ENCODE results near the gene FNDC3A.

FNDC3A gene

DNA sequence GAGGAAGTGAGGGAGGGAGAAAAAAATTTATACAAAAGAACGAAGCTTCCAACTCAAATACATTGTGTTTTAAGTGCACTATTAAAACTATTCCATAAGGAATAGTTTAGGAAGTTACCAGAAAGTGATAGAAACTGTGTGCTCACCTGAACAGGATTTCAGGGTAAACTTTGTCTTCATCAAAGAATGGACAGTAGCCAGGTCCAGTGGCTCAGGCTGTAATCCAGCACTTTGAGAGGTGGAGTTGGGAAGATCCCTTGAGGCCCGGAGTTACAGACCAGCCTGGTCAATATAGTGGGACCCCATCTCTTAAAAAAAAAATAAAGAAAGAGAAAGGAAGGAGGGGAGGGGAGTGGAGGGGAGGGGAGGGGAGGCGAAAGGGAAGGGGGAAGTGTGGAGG lies 259.0 kb downstream of the FNDC3A start:
- WGBS, 2 donors (ENCODE audit: extremely low coverage in 2 of 2, insufficient read length in 2 of 2, insufficient replicate concordance in 1 of 2) = 100% methylated on average over 1 of the region's 3 CpGs; no CpG with 5 or more reads in 1 of the 2 donors
- Histone ChIP-seq H2BK12ac (ENCODE audit: low read length) (no peak overlapping the region), H3K18ac (ENCODE audit: low read length) (no peak overlapping the region), H3K4ac (ENCODE audit: low read length) (no peak overlapping the region), H3K27me3 (ENCODE audit: control insufficient read depth in 3 of 3, insufficient read depth in 3 of 3, low read depth in 1 of 3, low read length in 3 of 3) (no peaks in the 10 kb centered on the region), H2BK15ac (ENCODE audit: low read length) (no peak overlapping the region), H3K36me3 (replicated peaks in 1 of 2; ENCODE audit: control insufficient read depth in 2 of 2, insufficient read depth in 2 of 2, low read length in 2 of 2) (no peaks in the 10 kb centered on the region), H4K8ac (ENCODE audit: low read depth, low read length) (no peak overlapping the region), H3K23ac (ENCODE audit: low read depth, low read length, poor library complexity) (no peak overlapping the region), H2BK120ac (ENCODE audit: low read depth, low read length) (no peak overlapping the region), H3K4me3 (ENCODE audit: low read length in 2 of 2) (no peak overlapping the region), H2AK5ac (ENCODE audit: low read depth, low read length) (no peak overlapping the region), H3K4me2 (ENCODE audit: insufficient read depth, low read length, poor library complexity, severe bottlenecking) (no peak overlapping the region), H4K91ac (ENCODE audit: low read depth, low read length, poor library complexity) (no peak overlapping the region), H3K79me1 (ENCODE audit: low read depth, low read length) (no peaks in the 10 kb centered on the region), H3K14ac (ENCODE audit: low read length) (no peak overlapping the region), H3K9ac (ENCODE audit: low read depth, low read length, poor library complexity) (no peak overlapping the region), H3K4me1 (ENCODE audit: control insufficient read depth in 2 of 2, insufficient read depth in 1 of 2, low read depth in 1 of 2, low read length in 2 of 2) (no peaks in the 10 kb centered on the region), H2AFZ (ENCODE audit: low read length) (no peak overlapping the region), H3K9me3 (replicated peaks in 1 of 2; ENCODE audit: control insufficient read depth in 2 of 2, insufficient read depth in 1 of 2, low read depth in 1 of 2, low read length in 2 of 2) (no peaks in the 10 kb centered on the region), H3K27ac (replicated peaks; ENCODE audit: low read length) (no peak overlapping the region), H2BK5ac (ENCODE audit: low read length) (no peak overlapping the region)
- DNase-seq (ENCODE audit: low spot score) = no peak

DNA sequence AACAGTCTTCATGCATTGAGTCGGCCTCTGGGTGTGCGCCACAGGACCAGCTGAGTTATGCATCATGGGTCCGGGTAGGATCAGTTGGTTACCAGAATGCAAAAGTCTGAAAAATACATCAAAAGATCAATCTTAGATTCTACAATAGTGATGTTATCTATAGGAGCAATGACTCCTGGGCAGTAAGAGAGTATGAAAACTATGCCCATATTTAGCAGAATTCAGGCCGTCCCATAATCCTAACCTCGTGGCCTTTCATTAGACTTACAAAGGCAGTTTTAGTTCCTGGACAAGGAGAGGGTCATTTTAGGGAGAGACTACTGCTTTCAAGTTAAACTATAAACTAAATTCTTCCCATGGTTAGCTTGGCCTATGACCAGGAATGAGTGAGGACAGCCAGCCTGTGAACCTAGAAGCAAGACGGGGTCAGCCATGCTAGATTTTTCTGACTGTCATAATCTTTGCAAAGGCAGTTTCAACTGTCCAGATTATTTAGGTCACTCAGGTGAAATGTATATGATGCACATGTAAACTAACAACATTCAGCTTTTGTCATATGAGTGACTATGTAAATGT lies 260.2 kb downstream of the FNDC3A start:
- H3K36me3 ChIP-seq (replicated peaks in 1 of 2; ENCODE audit: control insufficient read depth in 2 of 2, insufficient read depth in 2 of 2, low read length in 2 of 2) = no peaks in the 10 kb centered on the region
- no peak overlapping the region for H2BK15ac ChIP-seq (ENCODE audit: low read length)
- H4K91ac ChIP-seq (ENCODE audit: low read depth, low read length, poor library complexity) = no peak overlapping the region
- H4K8ac ChIP-seq (ENCODE audit: low read depth, low read length) = no peak overlapping the region
- H2BK120ac ChIP-seq (ENCODE audit: low read depth, low read length) = no peak overlapping the region
- WGBS, 2 donors (ENCODE audit: extremely low coverage in 2 of 2, insufficient read length in 2 of 2, insufficient replicate concordance in 1 of 2) = no CpG with 5 or more reads among the region's 6 CpGs
- H3K79me1 ChIP-seq (ENCODE audit: low read depth, low read length) = no peaks in the 10 kb centered on the region
- no peak for DNase-seq (ENCODE audit: low spot score)
- no peak overlapping the region for H3K23ac ChIP-seq (ENCODE audit: low read depth, low read length, poor library complexity)
- no peak overlapping the region for H3K14ac ChIP-seq (ENCODE audit: low read length)
- no peak overlapping the region for H2BK5ac ChIP-seq (ENCODE audit: low read length)
- H3K4me3 ChIP-seq (ENCODE audit: low read length in 2 of 2) = no peak overlapping the region
- H3K18ac ChIP-seq (ENCODE audit: low read length) = no peak overlapping the region
- H3K9me3 ChIP-seq (replicated peaks in 1 of 2; ENCODE audit: control insufficient read depth in 2 of 2, insufficient read depth in 1 of 2, low read depth in 1 of 2, low read length in 2 of 2) = no peaks in the 10 kb centered on the region
- no peaks in the 10 kb centered on the region for H3K27me3 ChIP-seq (ENCODE audit: control insufficient read depth in 3 of 3, insufficient read depth in 3 of 3, low read depth in 1 of 3, low read length in 3 of 3)
- no peak overlapping the region for H3K27ac ChIP-seq (replicated peaks; ENCODE audit: low read length)
- no peaks in the 10 kb centered on the region for H3K4me1 ChIP-seq (ENCODE audit: control insufficient read depth in 2 of 2, insufficient read depth in 1 of 2, low read depth in 1 of 2, low read length in 2 of 2)
- H3K9ac ChIP-seq (ENCODE audit: low read depth, low read length, poor library complexity) = no peak overlapping the region
- H2AK5ac ChIP-seq (ENCODE audit: low read depth, low read length) = no peak overlapping the region
- no peak overlapping the region for H3K4me2 ChIP-seq (ENCODE audit: insufficient read depth, low read length, poor library complexity, severe bottlenecking)
- H2AFZ ChIP-seq (ENCODE audit: low read length) = no peak overlapping the region
- no peak overlapping the region for H3K4ac ChIP-seq (ENCODE audit: low read length)
- no peak overlapping the region for H2BK12ac ChIP-seq (ENCODE audit: low read length)

DNA sequence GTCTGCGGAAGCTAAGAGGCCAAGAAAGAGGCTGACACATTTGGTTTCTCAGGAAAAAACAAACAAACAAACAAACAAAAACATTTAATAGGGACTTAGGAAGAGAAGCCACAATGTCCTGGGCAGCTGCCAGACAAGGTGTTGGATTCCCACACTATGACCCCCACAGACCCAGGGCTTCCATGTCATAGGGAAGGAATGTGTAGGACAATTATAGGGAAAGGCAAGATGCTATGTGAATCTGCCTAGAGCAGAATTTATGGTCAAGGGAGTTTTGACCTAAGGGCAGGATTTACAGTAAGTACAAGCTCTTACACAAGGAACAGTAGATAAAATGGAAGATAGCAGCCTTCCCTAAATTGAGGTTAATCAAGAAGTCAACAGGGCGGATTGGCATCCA lies 262.9 kb downstream of the FNDC3A start:
- no peak overlapping the region for H3K27ac ChIP-seq (replicated peaks; ENCODE audit: low read length)
- H3K18ac ChIP-seq (ENCODE audit: low read length) = no peak overlapping the region
- no peak overlapping the region for H3K14ac ChIP-seq (ENCODE audit: low read length)
- no peaks in the 10 kb centered on the region for H3K4me1 ChIP-seq (ENCODE audit: control insufficient read depth in 2 of 2, insufficient read depth in 1 of 2, low read depth in 1 of 2, low read length in 2 of 2)
- no peak overlapping the region for H3K23ac ChIP-seq (ENCODE audit: low read depth, low read length, poor library complexity)
- H3K4me2 ChIP-seq (ENCODE audit: insufficient read depth, low read length, poor library complexity, severe bottlenecking) = no peak overlapping the region
- no peak overlapping the region for H3K4me3 ChIP-seq (ENCODE audit: low read length in 2 of 2)
- no peak overlapping the region for H2AK5ac ChIP-seq (ENCODE audit: low read depth, low read length)
- H3K4ac ChIP-seq (ENCODE audit: low read length) = no peak overlapping the region
- WGBS, 2 donors (ENCODE audit: extremely low coverage in 2 of 2, insufficient read length in 2 of 2, insufficient replicate concordance in 1 of 2) = no CpG with 5 or more reads among the region's 2 CpGs
- H2BK5ac ChIP-seq (ENCODE audit: low read length) = no peak overlapping the region
- H3K9ac ChIP-seq (ENCODE audit: low read depth, low read length, poor library complexity) = no peak overlapping the region
- no peak overlapping the region for H2BK12ac ChIP-seq (ENCODE audit: low read length)
- no peak overlapping the region for H2AFZ ChIP-seq (ENCODE audit: low read length)
- no peaks in the 10 kb centered on the region for H3K36me3 ChIP-seq (replicated peaks in 1 of 2; ENCODE audit: control insufficient read depth in 2 of 2, insufficient read depth in 2 of 2, low read length in 2 of 2)
- H2BK120ac ChIP-seq (ENCODE audit: low read depth, low read length) = no peak overlapping the region
- no peak overlapping the region for H4K91ac ChIP-seq (ENCODE audit: low read depth, low read length, poor library complexity)
- H3K27me3 ChIP-seq (ENCODE audit: control insufficient read depth in 3 of 3, insufficient read depth in 3 of 3, low read depth in 1 of 3, low read length in 3 of 3) = no peaks in the 10 kb centered on the region
- no peak for DNase-seq (ENCODE audit: low spot score)
- H3K79me1 ChIP-seq (ENCODE audit: low read depth, low read length) = no peaks in the 10 kb centered on the region
- H2BK15ac ChIP-seq (ENCODE audit: low read length) = no peak overlapping the region
- peaks cover 3 to 5% of the 10 kb centered on the region in 2 donors for H3K9me3 ChIP-seq (replicated peaks in 1 of 2; ENCODE audit: control insufficient read depth in 2 of 2, insufficient read depth in 1 of 2, low read depth in 1 of 2, low read length in 2 of 2)
- H4K8ac ChIP-seq (ENCODE audit: low read depth, low read length) = no peak overlapping the region

GRCh38 chr13:49240017-49240416 lies 264.3 kb downstream of the FNDC3A start:
- Histone ChIP-seq H3K36me3 (replicated peaks in 1 of 2; ENCODE audit: control insufficient read depth in 2 of 2, insufficient read depth in 2 of 2, low read length in 2 of 2) (no peaks in the 10 kb centered on the region), H3K18ac (ENCODE audit: low read length) (no peak overlapping the region), H4K8ac (ENCODE audit: low read depth, low read length) (no peak overlapping the region), H3K27ac (replicated peaks; ENCODE audit: low read length) (no peak overlapping the region), H3K4ac (ENCODE audit: low read length) (no peak overlapping the region), H3K79me1 (ENCODE audit: low read depth, low read length) (no peaks in the 10 kb centered on the region), H2BK5ac (ENCODE audit: low read length) (no peak overlapping the region), H3K9ac (ENCODE audit: low read depth, low read length, poor library complexity) (no peak overlapping the region), H3K4me3 (ENCODE audit: low read length in 2 of 2) (no peak overlapping the region), H3K4me2 (ENCODE audit: insufficient read depth, low read length, poor library complexity, severe bottlenecking) (no peak overlapping the region), H2BK15ac (ENCODE audit: low read length) (no peak overlapping the region), H2BK12ac (ENCODE audit: low read length) (no peak overlapping the region), H4K91ac (ENCODE audit: low read depth, low read length, poor library complexity) (no peak overlapping the region), H2AFZ (ENCODE audit: low read length) (no peak overlapping the region), H3K4me1 (ENCODE audit: control insufficient read depth in 2 of 2, insufficient read depth in 1 of 2, low read depth in 1 of 2, low read length in 2 of 2) (no peaks in the 10 kb centered on the region), H3K14ac (ENCODE audit: low read length) (no peak overlapping the region), H2AK5ac (ENCODE audit: low read depth, low read length) (no peak overlapping the region), H2BK120ac (ENCODE audit: low read depth, low read length) (no peak overlapping the region), H3K23ac (ENCODE audit: low read depth, low read length, poor library complexity) (no peak overlapping the region), H3K27me3 (ENCODE audit: control insufficient read depth in 3 of 3, insufficient read depth in 3 of 3, low read depth in 1 of 3, low read length in 3 of 3) (no peaks in the 10 kb centered on the region), H3K9me3 (replicated peaks in 1 of 2; ENCODE audit: control insufficient read depth in 2 of 2, insufficient read depth in 1 of 2, low read depth in 1 of 2, low read length in 2 of 2) (peaks cover 3 to 5% of the 10 kb centered on the region in 2 donors)
- no CpG with 5 or more reads among the region's 4 CpGs for WGBS, 2 donors (ENCODE audit: extremely low coverage in 2 of 2, insufficient read length in 2 of 2, insufficient replicate concordance in 1 of 2)
- no peak for DNase-seq (ENCODE audit: low spot score)
